Epithelial cell of esophagus (primary cell): ENCODE results near the gene STRADB.
"Not testable (repeated sequence)": the region's sequence is repeated elsewhere in the genome, so short reads cannot be mapped to it uniquely, and the experiment has no call there.

ENCODE experiments used
- DNase-seq: peaks from one replicate; pipeline ENCODE4 v3.0.0; 2010; ENCODE audit warnings: low read depth
- H3K4me3 ChIP-seq: 2 replicates; pipeline ENCODE4 v1.5.1; 2011; ENCODE audit warnings: mild to moderate bottlenecking, low read length, control low read depth
- CTCF ChIP-seq: IDR thresholded peaks from 2 replicates; pipeline ENCODE4 v1.5.1; 2011; ENCODE audit warnings: low read depth, mild to moderate bottlenecking, low read length, control low read depth, inconsistent platforms; ENCODE audit not compliant: insufficient read depth; ENCODE audit errors: missing control alignments

Gene STRADB

GRCh38 chr2:201419057-201419635 lies 32.4 kb upstream of the STRADB start:
- H3K4me3 ChIP-seq: no peak overlapping the region
- no peak for TF ChIP-seq CTCF
- peak; percentile 23 for DNase-seq

GRCh38 chr2:201419986-201420385 lies 31.6 kb upstream of the STRADB start:
- H3K4me3 ChIP-seq: no peak overlapping the region
- TF ChIP-seq CTCF: no peak
- no peak for DNase-seq

GRCh38 chr2:201420442-201421113 lies 31.0 kb upstream of the STRADB start:
- DNase-seq: peak; percentile 72
- no peak overlapping the region for H3K4me3 ChIP-seq
- no peak for TF ChIP-seq CTCF

GRCh38 chr2:201425952-201426351 lies 25.6 kb upstream of the STRADB start:
- no peak for DNase-seq
- H3K4me3 ChIP-seq: no peak overlapping the region
- no peak for TF ChIP-seq CTCF

GRCh38 chr2:201428366-201428765 lies 23.2 kb upstream of the STRADB start:
- H3K4me3 ChIP-seq: not testable (repeated sequence)

GRCh38 chr2:201429835-201430234 lies 21.7 kb upstream of the STRADB start:
- not testable (repeated sequence) for DNase-seq, H3K4me3 ChIP-seq

More at GRCh38 chr2:201428366-201428765, 23.2 kb upstream of the STRADB start:
- not testable (repeated sequence) for DNase-seq

GRCh38 chr2:201430322-201430721 lies 21.2 kb upstream of the STRADB start:
- not testable (repeated sequence) for DNase-seq, H3K4me3 ChIP-seq

- no peak overlapping the region for H3K4me3 ChIP-seq
- TF ChIP-seq CTCF: no peak
- DNase-seq: no peak
Measured at GRCh38 chr2:201430839-201431238, 20.7 kb upstream of the STRADB start.
